IMR-90 (cell line): ENCODE data around the gene CTAGE8. TPM values are rescaled to one million over a fixed set of nuclear protein-coding genes. Genes with fewer than 3 reads are reported as not detected.
"Not testable (repeated sequence)": the region's sequence is repeated elsewhere in the genome, so short reads cannot be mapped to it uniquely, and the experiment has no call there.

ENCODE experiments used
- ATAC-seq: fragments of 200-7000 bp; cut with Tn5 transposase; 2 replicates; pipeline ENCODE4 v1.9.1; 2020; ENCODE audit warnings: low read depth, mild to moderate bottlenecking, moderate library complexity
- BruUV-seq: library from RNA; stranded (reverse); fragments of 400-500 nt; replicated peaks from 2 replicates; lab custom pipeline; 2021; lab: Mats Ljungman, UMichigan
- CTCF ChIA-PET: fragments of 300-600 bp; formaldehyde crosslinking; extraction: SDS; loops from one replicate; lab custom pipeline; 2021; ENCODE audit warnings: antibody characterized with exemption; lab: Yijun Ruan, JAX
- POLR2A ChIA-PET: fragments of 300-600 bp; sonication (Branson Sonifier 250); formaldehyde crosslinking; loops from one replicate; lab custom pipeline; 2022; ENCODE audit warnings: antibody characterized with exemption; ENCODE audit not compliant: unreplicated experiment; lab: Charles Lee
- DNase-seq: peaks from one replicate; pipeline ENCODE4 v3.0.0; 2013
- H2AFZ ChIP-seq: replicated peaks from 2 replicates; pipeline ENCODE3; 2013; ENCODE audit warnings: low read length, mild to moderate bottlenecking; ENCODE audit not compliant: poor library complexity
- H2AK5ac ChIP-seq: 2 replicates; pipeline ENCODE4 v1.6.1; 2013; ENCODE audit warnings: low read depth, low read length, inconsistent platforms
- H2AK9ac ChIP-seq: replicated peaks from 2 replicates; pipeline ENCODE3; 2013; ENCODE audit warnings: mild to moderate bottlenecking, low read depth, low read length, moderate library complexity; ENCODE audit not compliant: poor library complexity
- H2BK120ac ChIP-seq: 2 replicates; pipeline ENCODE4 v1.6.1; 2013; ENCODE audit warnings: low read depth, low read length, inconsistent platforms
- H2BK15ac ChIP-seq: 3 replicates; pipeline ENCODE4 v1.6.1; 2013; ENCODE audit warnings: low read depth, low read length, inconsistent platforms
- H2BK20ac ChIP-seq: 2 replicates; pipeline ENCODE4 v1.6.1; 2013; ENCODE audit warnings: low read depth, mild to moderate bottlenecking, inconsistent platforms, low read length, moderate library complexity
- H2BK5ac ChIP-seq: 2 replicates; pipeline ENCODE4 v1.6.1; 2013; ENCODE audit warnings: mild to moderate bottlenecking, low read depth, low read length, inconsistent platforms; ENCODE audit not compliant: poor library complexity, severe bottlenecking
- H3K14ac ChIP-seq: replicated peaks from 2 replicates; pipeline ENCODE4 v1.6.1; 2013; ENCODE audit warnings: low read depth, low read length, inconsistent platforms
- H3K18ac ChIP-seq: 2 replicates; pipeline ENCODE4 v1.6.1; 2013; ENCODE audit warnings: low read depth, low read length, control low read depth
- H3K23ac ChIP-seq: 2 replicates; pipeline ENCODE4 v1.6.1; 2013; ENCODE audit warnings: low read depth, low read length, inconsistent platforms
- H3K27ac ChIP-seq: 2 replicates; pipeline ENCODE4 v1.5.1; 2013; ENCODE audit warnings: mild to moderate bottlenecking, control low read depth, low read length; ENCODE audit not compliant: insufficient read depth
- H3K27me3 ChIP-seq: 2 replicates; pipeline ENCODE4 v1.6.1; 2013; ENCODE audit warnings: low read length; ENCODE audit not compliant: control insufficient read depth, insufficient read depth
- H3K36me3 ChIP-seq: 2 replicates; pipeline ENCODE4 v1.6.1; 2013; ENCODE audit warnings: low read length, mixed read lengths; ENCODE audit not compliant: control insufficient read depth, insufficient read depth
- H3K4ac ChIP-seq: 2 replicates; pipeline ENCODE4 v1.6.1; 2013; ENCODE audit warnings: low read depth, low read length, inconsistent platforms
- H3K4me1 ChIP-seq: 2 replicates; pipeline ENCODE4 v1.6.1; 2013; ENCODE audit warnings: low read length, mixed read lengths; ENCODE audit not compliant: control insufficient read depth, insufficient read depth
- H3K4me2 ChIP-seq: 2 replicates; pipeline ENCODE4 v1.6.1; 2013; ENCODE audit warnings: low read depth, mild to moderate bottlenecking, control low read depth, low read length, moderate library complexity
- H3K4me3 ChIP-seq: 2 replicates; pipeline ENCODE4 v1.5.1; 2013; ENCODE audit warnings: low read depth, mild to moderate bottlenecking, control low read depth, low read length, moderate library complexity; ENCODE audit not compliant: insufficient read depth
- H3K56ac ChIP-seq: 2 replicates; pipeline ENCODE4 v1.6.1; 2013; ENCODE audit warnings: low read length, inconsistent platforms; ENCODE audit not compliant: insufficient read depth; ENCODE audit errors: extremely low read depth
- H3K79me1 ChIP-seq, 2 experiments: 2 replicates each; pipeline ENCODE4 v1.6.1; 2013; ENCODE audit warnings: low read length in 2 of 2, inconsistent platforms in 1 of 2, low read depth in 1 of 2
- H3K9ac ChIP-seq: 2 replicates; pipeline ENCODE4 v1.6.1; 2013; ENCODE audit warnings: low read depth, low read length, control low read depth
- H3K9me1 ChIP-seq: 2 replicates; pipeline ENCODE4 v1.6.1; 2013; ENCODE audit warnings: low read length, inconsistent platforms; ENCODE audit not compliant: insufficient read depth
- H3K9me3 ChIP-seq: 2 replicates; pipeline ENCODE4 v1.6.1; 2013; ENCODE audit warnings: low read length; ENCODE audit not compliant: control insufficient read depth, insufficient read depth
- H4K20me1 ChIP-seq: 2 replicates; pipeline ENCODE4 v1.6.1; 2013; ENCODE audit warnings: low read length, inconsistent platforms; ENCODE audit not compliant: insufficient read depth
- H4K5ac ChIP-seq: 2 replicates; pipeline ENCODE4 v1.6.1; 2013; ENCODE audit warnings: mild to moderate bottlenecking, low read depth, low read length, control low read depth
- H4K8ac ChIP-seq, 2 experiments: 2 replicates each; pipeline ENCODE4 v1.6.1; 2013; ENCODE audit warnings: low read depth in 2 of 2, low read length in 2 of 2, control low read depth in 1 of 2, inconsistent platforms in 1 of 2
- H4K91ac ChIP-seq: 2 replicates; pipeline ENCODE4 v1.6.1; 2013; ENCODE audit warnings: low read depth, low read length, inconsistent platforms; ENCODE audit not compliant: insufficient read depth
- WGBS, 2 experiments: methylation state at CpG; one replicate each; pipeline versions ENCODE4 v1.1.5 to v1.1.7; 2013; ENCODE audit warnings: missing lambda C conversion rate in 2 of 2; ENCODE audit not compliant: insufficient read length in 1 of 2; ENCODE audit errors: extremely low coverage in 2 of 2; 5-methylcytosine and 5-hydroxymethylcytosine counted together
- dilution Hi-C: fragments of 300-500 bp; cut with HindIII; formaldehyde crosslinking; loops from one replicate; pipeline ENCODE4 v1.14.3; 2018; ENCODE audit warnings: low sequenced_read_pairs; ENCODE audit not compliant: unreplicated experiment
- in situ Hi-C: fragments of 300-500 bp; cut with MboI; formaldehyde crosslinking; loops from 3 replicates; pipeline ENCODE4 v1.14.3; 2019; ENCODE audit warnings: low sequenced_read_pairs, inconsistent platforms, mixed read lengths
- intact Hi-C: fragments of 100-400 bp; cut with micrococcal nuclease; formaldehyde crosslinking; loops from 2 replicates; pipeline ENCODE4 v1.10.0; 2022
- polyA plus RNA-seq, 3 experiments: library from polyadenylated mRNA; depleted of rRNA; stranded (reverse); fragments of >200 nt; gene quantifications; 2 replicates each; pipeline ENCODE4 v1.2.3, GENCODE V29; 2012; ENCODE audit warnings: low replicate concordance in 1 of 3
- total RNA-seq: library from RNA; depleted of rRNA; stranded (reverse); fragments of >200 nt; gene quantifications from 2 replicates; pipeline ENCODE4 v1.2.3, GENCODE V29; 2012

Gene CTAGE8
- total and polyA plus RNA-seq, 2 of the 4 experiments (the other 2 are of a cell fraction) = not detected

DNA sequence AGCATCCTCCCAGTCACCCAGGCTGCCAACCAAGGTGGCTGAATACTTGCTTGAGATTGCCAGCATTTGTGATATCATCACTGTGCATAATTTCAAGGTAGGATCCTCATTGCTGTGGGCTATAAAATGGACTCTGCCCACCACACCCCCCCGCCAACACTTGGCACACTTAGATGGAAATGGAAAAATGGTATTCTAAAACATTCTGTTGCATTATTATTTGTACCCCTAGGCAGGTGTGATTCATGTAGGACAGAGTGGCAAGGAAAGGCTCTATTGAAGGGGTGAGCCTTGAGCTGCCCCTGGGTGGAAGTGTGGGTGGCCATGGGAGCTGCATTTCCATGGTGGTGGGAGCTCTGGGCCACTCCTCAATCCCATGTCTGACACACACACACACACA, 50.5 kb downstream of the CTAGE8 start:
- H2BK5ac ChIP-seq, H3K56ac ChIP-seq, intact Hi-C loops, H2BK20ac ChIP-seq, H2AK5ac ChIP-seq, H2BK120ac ChIP-seq, H3K27me3 ChIP-seq, H3K4ac ChIP-seq, ATAC-seq, DNase-seq, CTCF ChIA-PET, H3K9ac ChIP-seq, BruUV-seq, POLR2A ChIA-PET, H3K23ac ChIP-seq, H2AFZ ChIP-seq, H3K4me3 ChIP-seq, H4K20me1 ChIP-seq, H4K8ac ChIP-seq, H2AK9ac ChIP-seq, H3K4me2 ChIP-seq, in situ Hi-C loops, H3K14ac ChIP-seq, H3K79me1 ChIP-seq, dilution Hi-C loops, H3K18ac ChIP-seq, H3K27ac ChIP-seq, H3K4me1 ChIP-seq, H2BK15ac ChIP-seq, H3K9me1 ChIP-seq, H4K5ac ChIP-seq, H3K9me3 ChIP-seq, H4K91ac ChIP-seq, H3K36me3 ChIP-seq: not testable (repeated sequence)
- no CpG with 5 or more reads among the region's 1 CpG for WGBS, 2 experiments

DNA sequence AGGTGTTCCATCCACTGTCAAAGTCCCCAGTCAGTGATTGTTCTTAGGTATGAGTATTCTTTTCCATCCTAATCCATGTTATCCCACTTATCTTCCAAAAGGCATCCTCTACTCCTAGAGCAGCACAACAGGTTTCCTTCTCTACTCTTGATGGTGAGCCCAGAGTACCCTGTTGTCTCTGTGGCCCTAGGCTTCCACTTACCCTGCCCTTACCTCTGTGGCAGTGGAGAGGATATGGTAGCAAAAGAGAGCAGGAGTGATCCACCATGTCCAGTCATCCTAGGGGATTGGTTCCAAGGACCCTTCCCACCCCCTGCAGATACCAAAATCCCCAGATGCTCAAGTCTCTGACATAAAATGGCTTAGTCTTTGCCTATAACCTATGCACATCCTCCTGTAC, 51.9 kb downstream of the CTAGE8 start:
- H3K23ac ChIP-seq, H2BK5ac ChIP-seq, dilution Hi-C loops, BruUV-seq, H2BK120ac ChIP-seq, H3K4me2 ChIP-seq, H3K9ac ChIP-seq, H4K20me1 ChIP-seq, H3K18ac ChIP-seq, H2BK15ac ChIP-seq, DNase-seq, CTCF ChIA-PET, H2AFZ ChIP-seq, H3K4me1 ChIP-seq, ATAC-seq, H3K27ac ChIP-seq, H3K9me3 ChIP-seq, H4K8ac ChIP-seq, H3K14ac ChIP-seq, H3K4ac ChIP-seq, H2AK5ac ChIP-seq, H3K4me3 ChIP-seq, intact Hi-C loops, H2BK20ac ChIP-seq, H4K91ac ChIP-seq, H3K36me3 ChIP-seq, H3K27me3 ChIP-seq, H4K5ac ChIP-seq, POLR2A ChIA-PET, H3K9me1 ChIP-seq, H2AK9ac ChIP-seq, H3K79me1 ChIP-seq, in situ Hi-C loops, H3K56ac ChIP-seq: not testable (repeated sequence)
